ENCODE data around the gene RNF17. TPM values are rescaled to one million over a fixed set of nuclear protein-coding genes. Genes with fewer than 3 reads are reported as not detected.

The RNF17 gene
- total RNA-seq, 1 donor from 2014 or later = not detected

DNA sequence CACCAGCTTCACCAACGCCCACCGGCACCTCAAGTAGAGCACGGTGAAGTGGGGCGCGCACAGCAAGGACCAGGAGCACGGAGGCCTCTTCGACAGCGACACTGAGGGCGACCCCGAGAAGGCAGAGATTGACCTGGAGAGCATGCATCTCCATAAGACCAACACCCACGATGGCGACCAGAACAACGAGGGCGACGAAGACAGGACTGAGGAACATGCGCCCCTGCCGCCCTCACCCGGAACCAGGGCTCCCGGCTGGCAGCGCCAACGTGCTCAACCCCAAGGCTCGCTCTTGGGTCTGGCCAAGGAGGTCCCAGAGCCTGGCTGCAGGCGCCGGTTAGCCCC, 18.5 kb upstream of the RNF17 start:
- peaks cover 3% of the 10 kb centered on the region for H3K36me3 Mint-ChIP-seq (ENCODE audit: low read depth, unreplicated experiment)
- TF ChIP-seq, protein P1, sequence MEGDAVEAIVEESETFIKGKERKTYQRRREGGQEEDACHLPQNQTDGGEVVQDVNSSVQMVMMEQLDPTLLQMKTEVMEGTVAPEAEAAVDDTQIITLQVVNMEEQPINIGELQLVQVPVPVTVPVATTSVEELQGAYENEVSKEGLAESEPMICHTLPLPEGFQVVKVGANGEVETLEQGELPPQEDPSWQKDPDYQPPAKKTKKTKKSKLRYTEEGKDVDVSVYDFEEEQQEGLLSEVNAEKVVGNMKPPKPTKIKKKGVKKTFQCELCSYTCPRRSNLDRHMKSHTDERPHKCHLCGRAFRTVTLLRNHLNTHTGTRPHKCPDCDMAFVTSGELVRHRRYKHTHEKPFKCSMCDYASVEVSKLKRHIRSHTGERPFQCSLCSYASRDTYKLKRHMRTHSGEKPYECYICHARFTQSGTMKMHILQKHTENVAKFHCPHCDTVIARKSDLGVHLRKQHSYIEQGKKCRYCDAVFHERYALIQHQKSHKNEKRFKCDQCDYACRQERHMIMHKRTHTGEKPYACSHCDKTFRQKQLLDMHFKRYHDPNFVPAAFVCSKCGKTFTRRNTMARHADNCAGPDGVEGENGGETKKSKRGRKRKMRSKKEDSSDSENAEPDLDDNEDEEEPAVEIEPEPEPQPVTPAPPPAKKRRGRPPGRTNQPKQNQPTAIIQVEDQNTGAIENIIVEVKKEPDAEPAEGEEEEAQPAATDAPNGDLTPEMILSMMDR (IDR thresholded peaks at IDR 0.05; ENCODE audit: unreplicated experiment) = no peak
- no peak overlapping the region for H3K4me3 Mint-ChIP-seq (ENCODE audit: unreplicated experiment)

DNA sequence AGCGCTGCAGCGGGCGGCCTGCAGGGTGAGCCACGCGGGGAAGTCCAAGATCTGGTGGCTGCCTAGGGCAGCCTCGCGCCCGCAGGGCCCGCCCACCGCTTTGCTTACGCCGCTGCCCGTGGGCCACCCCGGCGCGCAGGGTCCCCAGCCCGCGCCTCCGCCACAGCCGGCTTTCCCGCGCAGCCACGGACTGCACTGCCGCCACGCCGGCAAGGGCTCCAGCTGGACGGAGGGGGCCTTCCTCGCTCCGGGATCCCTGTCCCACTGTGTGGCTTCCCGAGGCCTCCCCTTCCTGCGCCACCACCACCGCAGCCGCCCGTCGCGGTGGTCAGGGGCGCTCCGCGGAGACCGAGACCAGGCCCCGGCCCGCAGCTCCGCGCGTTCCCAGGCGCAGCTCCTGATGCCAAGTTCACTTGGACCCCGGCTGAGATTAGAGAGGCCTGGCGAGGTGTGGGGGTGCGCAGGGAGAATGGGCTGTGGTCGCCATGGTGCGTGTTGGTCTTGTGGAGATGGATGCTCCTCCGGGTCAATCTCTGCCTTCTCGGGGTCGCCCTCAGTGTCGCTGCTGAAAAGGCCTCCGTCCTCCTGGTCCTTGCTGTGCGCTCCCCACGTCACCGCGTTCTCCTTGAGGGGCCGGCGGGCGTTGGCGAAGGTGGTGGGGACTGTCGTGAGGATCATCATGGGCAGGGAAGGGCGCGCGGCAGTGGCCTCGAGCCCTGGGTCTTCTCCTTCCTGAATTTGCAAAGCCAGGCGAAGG, 17.9 kb upstream of the RNF17 start:
- TF ChIP-seq, protein P1 (IDR thresholded peaks at IDR 0.05; ENCODE audit: unreplicated experiment) = no peak
- no peaks in the 10 kb centered on the region for H3K9me3 Mint-ChIP-seq (ENCODE audit: unreplicated experiment)
- H3K36me3 Mint-ChIP-seq (ENCODE audit: low read depth, unreplicated experiment) = peaks cover 3% of the 10 kb centered on the region
- DNase-seq (ENCODE audit: low spot score) = peak; percentile 34
- peaks cover 9% of the 10 kb centered on the region for H3K4me1 Mint-ChIP-seq (ENCODE audit: unreplicated experiment)
- no peak overlapping the region for H3K4me3 Mint-ChIP-seq (ENCODE audit: unreplicated experiment)
- peaks cover 32% of the 10 kb centered on the region for H3K27me3 Mint-ChIP-seq (ENCODE audit: unreplicated experiment)
- no peak overlapping the region for H3K27ac Mint-ChIP-seq (ENCODE audit: unreplicated experiment)

More for the DNA sequence above, 18.5 kb upstream of the RNF17 start:
- Mint-ChIP-seq H3K27ac (ENCODE audit: unreplicated experiment) (no peak overlapping the region), H3K9me3 (ENCODE audit: unreplicated experiment) (no peaks in the 10 kb centered on the region), H3K27me3 (ENCODE audit: unreplicated experiment) (peaks cover 32% of the 10 kb centered on the region), H3K4me1 (ENCODE audit: unreplicated experiment) (peaks cover 9% of the 10 kb centered on the region)
- DNase-seq (ENCODE audit: low spot score) = no peak

DNA sequence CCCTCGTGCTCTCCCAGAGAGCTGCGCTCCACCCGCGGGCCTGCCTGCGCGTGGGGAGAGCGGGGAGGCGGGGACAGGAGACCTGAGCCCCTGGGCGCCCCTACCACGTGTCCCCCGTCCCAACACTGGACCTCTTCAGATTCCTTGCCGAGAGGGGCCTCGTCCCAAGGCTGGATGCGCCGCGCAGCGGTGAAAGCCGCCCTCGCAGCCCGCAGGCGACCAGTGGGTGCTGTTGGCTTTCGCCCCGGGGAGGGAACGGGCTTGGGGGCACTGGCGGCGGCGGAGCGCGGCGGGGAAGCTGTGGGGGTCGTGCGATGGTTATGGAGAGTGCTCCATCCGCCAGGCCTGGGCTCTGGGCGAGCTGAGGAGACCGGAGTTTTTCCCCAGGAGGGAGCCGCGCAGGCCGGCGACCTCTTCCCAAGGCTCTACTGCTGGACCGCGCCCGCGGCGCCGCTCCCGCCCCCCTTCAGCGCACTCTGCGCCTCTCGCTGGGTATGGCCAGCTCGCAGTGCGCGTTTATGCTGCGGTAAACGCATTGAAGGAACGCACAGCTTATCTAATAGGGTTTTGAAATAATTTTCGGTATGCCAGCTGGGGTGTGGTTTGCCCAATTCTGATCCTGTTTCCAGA, 17.2 kb upstream of the RNF17 start:
- H3K27ac Mint-ChIP-seq (ENCODE audit: unreplicated experiment) = peak overlapping the region; percentile 13
- H3K27me3 Mint-ChIP-seq (ENCODE audit: unreplicated experiment) = peaks cover 33% of the 10 kb centered on the region
- H3K36me3 Mint-ChIP-seq (ENCODE audit: low read depth, unreplicated experiment) = peaks cover 3% of the 10 kb centered on the region
- peaks cover 9% of the 10 kb centered on the region for H3K4me1 Mint-ChIP-seq (ENCODE audit: unreplicated experiment)
- DNase-seq (ENCODE audit: low spot score) = peak; percentile 67
- H3K4me3 Mint-ChIP-seq (ENCODE audit: unreplicated experiment) = peak overlapping the region; percentile 89
- no peaks in the 10 kb centered on the region for H3K9me3 Mint-ChIP-seq (ENCODE audit: unreplicated experiment)
- TF ChIP-seq, protein P1 (IDR thresholded peaks at IDR 0.05; ENCODE audit: unreplicated experiment) = peak; percentile 31

DNA sequence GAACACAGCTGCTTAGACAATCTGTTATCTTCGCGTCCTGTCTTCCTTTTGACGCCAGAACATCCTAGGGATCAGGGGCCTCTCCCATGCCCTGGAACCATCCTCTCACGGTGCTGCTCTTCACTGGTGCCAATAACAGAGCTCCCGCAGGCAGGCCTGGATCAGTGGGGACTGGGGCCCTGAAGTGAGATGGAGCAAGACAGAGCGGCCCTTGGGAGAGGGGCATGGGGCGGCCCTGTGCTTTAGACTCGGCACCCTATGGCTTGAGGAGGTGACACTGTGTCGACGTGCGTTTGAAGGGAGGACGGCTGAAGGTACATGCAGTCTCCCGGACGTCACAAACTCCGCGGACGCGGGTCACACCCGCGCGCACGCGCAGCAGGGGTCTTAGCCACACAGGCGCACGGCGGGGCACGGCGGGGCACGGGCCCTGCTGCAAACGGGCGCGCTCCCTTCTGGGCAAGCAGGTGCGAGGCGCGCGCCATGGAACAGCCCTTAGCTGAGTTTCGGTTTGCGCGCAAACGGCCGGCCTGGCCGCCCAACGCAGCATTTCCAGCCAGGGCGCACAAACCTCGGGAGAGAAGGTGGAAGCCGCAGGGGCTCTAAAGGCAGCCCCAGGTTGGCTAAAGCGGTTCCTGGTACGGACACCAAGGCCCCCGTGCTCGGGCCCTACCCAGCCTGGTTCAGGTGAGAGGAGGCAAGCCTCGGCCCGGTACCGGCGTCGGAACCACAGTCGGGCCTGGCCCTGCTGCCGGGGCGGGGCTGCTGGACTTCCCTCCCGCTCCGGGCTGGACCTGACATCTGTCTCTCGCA, 16.5 kb upstream of the RNF17 start:
- peak; percentile 31 for DNase-seq (ENCODE audit: low spot score)
- H3K4me3 Mint-ChIP-seq (ENCODE audit: unreplicated experiment) = peak overlapping the region; percentile 89
- no peaks in the 10 kb centered on the region for H3K9me3 Mint-ChIP-seq (ENCODE audit: unreplicated experiment)
- TF ChIP-seq, protein P1 (IDR thresholded peaks at IDR 0.05; ENCODE audit: unreplicated experiment) = no peak
- peaks cover 3% of the 10 kb centered on the region for H3K36me3 Mint-ChIP-seq (ENCODE audit: low read depth, unreplicated experiment)
- H3K4me1 Mint-ChIP-seq (ENCODE audit: unreplicated experiment) = peaks cover 9% of the 10 kb centered on the region
- H3K27me3 Mint-ChIP-seq (ENCODE audit: unreplicated experiment) = peaks cover 29% of the 10 kb centered on the region
- peak overlapping the region; percentile 13 for H3K27ac Mint-ChIP-seq (ENCODE audit: unreplicated experiment)

Data from endothelial cell (in vitro differentiated cells).